Panc1 (cell line): ENCODE measurements around the gene KRTAP12-2.

Source experiments
- CTCF ChIP-seq: fragments of 450-650 bp; IDR thresholded peaks from 2 replicates; pipeline ENCODE4 v1.5.1; 2017; ENCODE audit warnings: mild to moderate bottlenecking
- POLR2AphosphoS5 ChIP-seq: IDR thresholded peaks from 2 replicates; pipeline ENCODE4 v1.6.1; 2012; ENCODE audit warnings: mild to moderate bottlenecking, low read depth, low read length, moderate library complexity
- TCF7L2 ChIP-seq: IDR thresholded peaks from 2 replicates; pipeline ENCODE4 v1.6.1; 2011; ENCODE audit warnings: mild to moderate bottlenecking, low read depth, low read length, inconsistent platforms

- no peak for TF ChIP-seq CTCF
- TF ChIP-seq POLR2AphosphoS5: no peak
- no peak for TF ChIP-seq TCF7L2
Observed at GRCh38 chr21:44703731-44704635, 37.3 kb upstream of the KRTAP12-2 start.
